ENCODE results near the gene CAMK1D. TPM values are rescaled to one million over a fixed set of nuclear protein-coding genes. Genes with fewer than 3 reads are reported as not detected.

Gene CAMK1D
- total RNA-seq, 1 experiment from 2014 or later: 10.2 TPM

DNA sequence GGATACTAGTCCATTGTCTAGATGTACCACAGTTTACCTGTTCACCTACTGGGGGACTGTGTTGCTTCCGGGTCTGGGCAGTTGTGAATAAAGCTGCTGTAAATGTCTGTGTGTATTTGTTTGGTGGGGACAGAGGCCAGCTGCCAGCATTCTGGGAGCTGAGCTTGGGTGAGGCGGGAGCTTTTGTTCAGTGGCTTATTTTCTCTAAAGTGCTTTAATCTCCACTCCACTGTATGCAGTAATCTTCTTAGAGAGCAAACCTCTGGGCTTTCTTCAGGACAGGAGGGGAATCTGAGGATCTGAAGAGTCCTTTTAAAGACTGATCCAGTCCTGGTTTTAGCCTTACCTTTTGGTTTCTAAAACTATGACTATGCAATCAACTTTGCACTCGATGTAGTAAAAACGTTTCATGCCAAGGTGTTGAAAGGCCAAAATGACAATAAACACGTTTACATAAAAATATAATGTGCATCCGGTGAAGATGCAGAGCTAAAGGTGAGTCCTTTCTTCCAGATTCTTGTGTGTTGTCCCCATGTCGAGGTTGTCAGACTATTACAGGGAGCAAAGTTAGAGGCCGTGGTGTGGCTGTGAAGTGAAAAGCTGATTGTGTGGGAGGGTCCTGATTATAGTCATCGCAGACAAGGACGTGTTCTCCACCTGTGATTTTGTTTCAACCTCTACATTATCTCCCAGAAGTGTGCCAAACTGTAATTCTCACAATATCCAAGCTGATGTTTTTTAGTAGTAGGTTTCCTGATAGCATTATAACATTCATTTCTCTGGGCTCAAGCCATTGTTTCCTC lies 279.8 kb downstream of the CAMK1D start:
- H3K27me3 Mint-ChIP-seq (ENCODE audit: low read depth): no peaks in the 10 kb centered on the region
- TF ChIP-seq, protein P1, sequence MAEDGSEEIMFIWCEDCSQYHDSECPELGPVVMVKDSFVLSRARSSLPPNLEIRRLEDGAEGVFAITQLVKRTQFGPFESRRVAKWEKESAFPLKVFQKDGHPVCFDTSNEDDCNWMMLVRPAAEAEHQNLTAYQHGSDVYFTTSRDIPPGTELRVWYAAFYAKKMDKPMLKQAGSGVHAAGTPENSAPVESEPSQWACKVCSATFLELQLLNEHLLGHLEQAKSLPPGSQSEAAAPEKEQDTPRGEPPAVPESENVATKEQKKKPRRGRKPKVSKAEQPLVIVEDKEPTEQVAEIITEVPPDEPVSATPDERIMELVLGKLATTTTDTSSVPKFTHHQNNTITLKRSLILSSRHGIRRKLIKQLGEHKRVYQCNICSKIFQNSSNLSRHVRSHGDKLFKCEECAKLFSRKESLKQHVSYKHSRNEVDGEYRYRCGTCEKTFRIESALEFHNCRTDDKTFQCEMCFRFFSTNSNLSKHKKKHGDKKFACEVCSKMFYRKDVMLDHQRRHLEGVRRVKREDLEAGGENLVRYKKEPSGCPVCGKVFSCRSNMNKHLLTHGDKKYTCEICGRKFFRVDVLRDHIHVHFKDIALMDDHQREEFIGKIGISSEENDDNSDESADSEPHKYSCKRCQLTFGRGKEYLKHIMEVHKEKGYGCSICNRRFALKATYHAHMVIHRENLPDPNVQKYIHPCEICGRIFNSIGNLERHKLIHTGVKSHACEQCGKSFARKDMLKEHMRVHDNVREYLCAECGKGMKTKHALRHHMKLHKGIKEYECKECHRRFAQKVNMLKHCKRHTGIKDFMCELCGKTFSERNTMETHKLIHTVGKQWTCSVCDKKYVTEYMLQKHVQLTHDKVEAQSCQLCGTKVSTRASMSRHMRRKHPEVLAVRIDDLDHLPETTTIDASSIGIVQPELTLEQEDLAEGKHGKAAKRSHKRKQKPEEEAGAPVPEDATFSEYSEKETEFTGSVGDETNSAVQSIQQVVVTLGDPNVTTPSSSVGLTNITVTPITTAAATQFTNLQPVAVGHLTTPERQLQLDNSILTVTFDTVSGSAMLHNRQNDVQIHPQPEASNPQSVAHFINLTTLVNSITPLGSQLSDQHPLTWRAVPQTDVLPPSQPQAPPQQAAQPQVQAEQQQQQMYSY (CRISPR knock-in tag; IDR thresholded peaks at IDR 0.05): peak; percentile 76
- TF ChIP-seq ZNF396 (CRISPR knock-in tag; IDR thresholded peaks at IDR 0.05; ENCODE audit: borderline replicate concordance): no peak
- DNase-seq (ENCODE audit: low spot score) (no peak), ATAC-seq (no peak; the same call in 1 of the 2 replicates)
- peaks cover 18% of the 10 kb centered on the region for H3K9me3 Mint-ChIP-seq
- no peak overlapping the region for H3K4me3 Mint-ChIP-seq
- POLR2A ChIA-PET: no interaction called here
- CTCF ChIA-PET: interaction anchor here (1.1 kb wide), 1 partner anchor 28 kb away, joined by 6 read pairs; no protein-coding TSS in a partner anchor
- H3K27ac Mint-ChIP-seq: no peak overlapping the region
- H3K4me1 Mint-ChIP-seq: peaks cover 18% of the 10 kb centered on the region
- H3K36me3 Mint-ChIP-seq: peaks cover 15% of the 10 kb centered on the region

DNA sequence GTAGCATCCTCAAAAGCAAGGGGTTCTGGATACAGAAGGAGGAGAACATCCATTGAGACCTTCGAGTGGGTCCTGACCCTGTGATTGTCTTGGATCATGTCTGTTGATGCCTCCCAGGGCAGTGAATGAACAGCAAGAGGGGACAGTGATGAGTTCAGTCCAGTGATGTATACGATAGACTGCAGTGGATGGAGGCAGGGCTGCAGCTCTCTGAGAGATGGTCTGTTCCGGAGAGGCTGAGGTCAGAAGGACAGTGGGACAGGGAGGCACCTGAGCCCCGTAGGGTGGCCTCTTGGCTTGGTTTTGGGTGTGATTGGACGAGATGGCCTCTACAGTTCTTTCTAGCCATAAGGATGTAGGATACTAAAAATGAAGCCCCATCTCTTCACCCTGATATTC lies 280.4 kb downstream of the CAMK1D start:
- Mint-ChIP-seq H3K36me3 (peaks cover 15% of the 10 kb centered on the region), H3K9me3 (peaks cover 16% of the 10 kb centered on the region), H3K27me3 (ENCODE audit: low read depth) (no peaks in the 10 kb centered on the region), H3K27ac (no peak overlapping the region), H3K4me3 (no peak overlapping the region), H3K4me1 (peaks cover 18% of the 10 kb centered on the region)
- TF ChIP-seq, protein P2, sequence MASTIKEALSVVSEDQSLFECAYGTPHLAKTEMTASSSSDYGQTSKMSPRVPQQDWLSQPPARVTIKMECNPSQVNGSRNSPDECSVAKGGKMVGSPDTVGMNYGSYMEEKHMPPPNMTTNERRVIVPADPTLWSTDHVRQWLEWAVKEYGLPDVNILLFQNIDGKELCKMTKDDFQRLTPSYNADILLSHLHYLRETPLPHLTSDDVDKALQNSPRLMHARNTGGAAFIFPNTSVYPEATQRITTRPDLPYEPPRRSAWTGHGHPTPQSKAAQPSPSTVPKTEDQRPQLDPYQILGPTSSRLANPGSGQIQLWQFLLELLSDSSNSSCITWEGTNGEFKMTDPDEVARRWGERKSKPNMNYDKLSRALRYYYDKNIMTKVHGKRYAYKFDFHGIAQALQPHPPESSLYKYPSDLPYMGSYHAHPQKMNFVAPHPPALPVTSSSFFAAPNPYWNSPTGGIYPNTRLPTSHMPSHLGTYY (CRISPR knock-in tag; IDR thresholded peaks at IDR 0.05): no peak
- TF ChIP-seq, protein P3, sequence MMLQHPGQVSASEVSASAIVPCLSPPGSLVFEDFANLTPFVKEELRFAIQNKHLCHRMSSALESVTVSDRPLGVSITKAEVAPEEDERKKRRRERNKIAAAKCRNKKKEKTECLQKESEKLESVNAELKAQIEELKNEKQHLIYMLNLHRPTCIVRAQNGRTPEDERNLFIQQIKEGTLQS (CRISPR knock-in tag; conservative IDR thresholded peaks at IDR 0.05): no peak
- no peak for TF ChIP-seq ESRRA (CRISPR knock-in tag; IDR thresholded peaks at IDR 0.05; ENCODE audit: borderline replicate concordance)
- TF ChIP-seq, protein P4, sequence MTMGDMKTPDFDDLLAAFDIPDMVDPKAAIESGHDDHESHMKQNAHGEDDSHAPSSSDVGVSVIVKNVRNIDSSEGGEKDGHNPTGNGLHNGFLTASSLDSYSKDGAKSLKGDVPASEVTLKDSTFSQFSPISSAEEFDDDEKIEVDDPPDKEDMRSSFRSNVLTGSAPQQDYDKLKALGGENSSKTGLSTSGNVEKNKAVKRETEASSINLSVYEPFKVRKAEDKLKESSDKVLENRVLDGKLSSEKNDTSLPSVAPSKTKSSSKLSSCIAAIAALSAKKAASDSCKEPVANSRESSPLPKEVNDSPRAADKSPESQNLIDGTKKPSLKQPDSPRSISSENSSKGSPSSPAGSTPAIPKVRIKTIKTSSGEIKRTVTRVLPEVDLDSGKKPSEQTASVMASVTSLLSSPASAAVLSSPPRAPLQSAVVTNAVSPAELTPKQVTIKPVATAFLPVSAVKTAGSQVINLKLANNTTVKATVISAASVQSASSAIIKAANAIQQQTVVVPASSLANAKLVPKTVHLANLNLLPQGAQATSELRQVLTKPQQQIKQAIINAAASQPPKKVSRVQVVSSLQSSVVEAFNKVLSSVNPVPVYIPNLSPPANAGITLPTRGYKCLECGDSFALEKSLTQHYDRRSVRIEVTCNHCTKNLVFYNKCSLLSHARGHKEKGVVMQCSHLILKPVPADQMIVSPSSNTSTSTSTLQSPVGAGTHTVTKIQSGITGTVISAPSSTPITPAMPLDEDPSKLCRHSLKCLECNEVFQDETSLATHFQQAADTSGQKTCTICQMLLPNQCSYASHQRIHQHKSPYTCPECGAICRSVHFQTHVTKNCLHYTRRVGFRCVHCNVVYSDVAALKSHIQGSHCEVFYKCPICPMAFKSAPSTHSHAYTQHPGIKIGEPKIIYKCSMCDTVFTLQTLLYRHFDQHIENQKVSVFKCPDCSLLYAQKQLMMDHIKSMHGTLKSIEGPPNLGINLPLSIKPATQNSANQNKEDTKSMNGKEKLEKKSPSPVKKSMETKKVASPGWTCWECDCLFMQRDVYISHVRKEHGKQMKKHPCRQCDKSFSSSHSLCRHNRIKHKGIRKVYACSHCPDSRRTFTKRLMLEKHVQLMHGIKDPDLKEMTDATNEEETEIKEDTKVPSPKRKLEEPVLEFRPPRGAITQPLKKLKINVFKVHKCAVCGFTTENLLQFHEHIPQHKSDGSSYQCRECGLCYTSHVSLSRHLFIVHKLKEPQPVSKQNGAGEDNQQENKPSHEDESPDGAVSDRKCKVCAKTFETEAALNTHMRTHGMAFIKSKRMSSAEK (CRISPR knock-in tag; IDR thresholded peaks at IDR 0.05; ENCODE audit: borderline replicate concordance): no peak
- ChIA-PET POLR2A (no interaction called here), CTCF (interaction anchor here (1.1 kb wide), 1 partner anchor 27 kb away, joined by 6 read pairs; no protein-coding TSS in a partner anchor)
- ATAC-seq (no peak), DNase-seq (ENCODE audit: low spot score) (no peak)

DNA sequence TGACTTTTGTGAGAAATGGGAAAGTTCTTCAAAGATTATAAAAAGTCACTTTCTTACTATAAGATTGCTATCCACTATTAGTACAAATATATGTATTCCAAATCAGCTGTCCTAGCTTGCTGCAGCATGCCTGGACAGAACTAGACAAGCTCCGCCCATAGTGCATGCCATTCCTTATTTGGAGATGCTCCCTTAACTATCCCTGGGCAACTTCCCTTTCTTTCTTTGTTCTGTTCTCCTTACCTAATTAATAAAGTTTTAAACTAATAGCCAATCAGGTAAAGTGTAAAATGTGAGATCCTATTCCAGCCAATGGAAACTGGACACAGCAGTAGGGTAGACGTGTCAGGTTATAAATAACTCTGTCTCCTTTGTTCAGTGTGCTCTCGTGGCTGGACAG lies 281.9 kb downstream of the CAMK1D start:
- no peaks in the 10 kb centered on the region for H3K27me3 Mint-ChIP-seq (ENCODE audit: low read depth)
- ChIA-PET POLR2A (interaction anchor here (0.6 kb wide), 1 partner anchor 1026 kb away, joined by 3 read pairs; no protein-coding TSS in a partner anchor), CTCF (interaction anchor here (1.0 kb wide), 1 partner anchor 25 kb away, joined by 6 read pairs; no protein-coding TSS in a partner anchor)
- H3K27ac Mint-ChIP-seq: no peak overlapping the region; the same call in 1 of the 2 replicates
- H3K9me3 Mint-ChIP-seq: peaks cover 16% of the 10 kb centered on the region
- H3K4me3 Mint-ChIP-seq: no peak overlapping the region
- no peak for DNase-seq (ENCODE audit: low spot score)
- no peak for ATAC-seq
- H3K4me1 Mint-ChIP-seq: peaks cover 14% of the 10 kb centered on the region
- peaks cover 15% of the 10 kb centered on the region for H3K36me3 Mint-ChIP-seq
- TF ChIP-seq EMX1 (CRISPR knock-in tag; IDR thresholded peaks at IDR 0.05) (no peak), ESRRA (CRISPR knock-in tag; IDR thresholded peaks at IDR 0.05; ENCODE audit: borderline replicate concordance) (no peak)
- TF ChIP-seq, protein P5, sequence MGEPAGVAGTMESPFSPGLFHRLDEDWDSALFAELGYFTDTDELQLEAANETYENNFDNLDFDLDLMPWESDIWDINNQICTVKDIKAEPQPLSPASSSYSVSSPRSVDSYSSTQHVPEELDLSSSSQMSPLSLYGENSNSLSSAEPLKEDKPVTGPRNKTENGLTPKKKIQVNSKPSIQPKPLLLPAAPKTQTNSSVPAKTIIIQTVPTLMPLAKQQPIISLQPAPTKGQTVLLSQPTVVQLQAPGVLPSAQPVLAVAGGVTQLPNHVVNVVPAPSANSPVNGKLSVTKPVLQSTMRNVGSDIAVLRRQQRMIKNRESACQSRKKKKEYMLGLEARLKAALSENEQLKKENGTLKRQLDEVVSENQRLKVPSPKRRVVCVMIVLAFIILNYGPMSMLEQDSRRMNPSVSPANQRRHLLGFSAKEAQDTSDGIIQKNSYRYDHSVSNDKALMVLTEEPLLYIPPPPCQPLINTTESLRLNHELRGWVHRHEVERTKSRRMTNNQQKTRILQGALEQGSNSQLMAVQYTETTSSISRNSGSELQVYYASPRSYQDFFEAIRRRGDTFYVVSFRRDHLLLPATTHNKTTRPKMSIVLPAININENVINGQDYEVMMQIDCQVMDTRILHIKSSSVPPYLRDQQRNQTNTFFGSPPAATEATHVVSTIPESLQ (CRISPR knock-in tag; IDR thresholded peaks at IDR 0.05): no peak
- TF ChIP-seq, protein P6, sequence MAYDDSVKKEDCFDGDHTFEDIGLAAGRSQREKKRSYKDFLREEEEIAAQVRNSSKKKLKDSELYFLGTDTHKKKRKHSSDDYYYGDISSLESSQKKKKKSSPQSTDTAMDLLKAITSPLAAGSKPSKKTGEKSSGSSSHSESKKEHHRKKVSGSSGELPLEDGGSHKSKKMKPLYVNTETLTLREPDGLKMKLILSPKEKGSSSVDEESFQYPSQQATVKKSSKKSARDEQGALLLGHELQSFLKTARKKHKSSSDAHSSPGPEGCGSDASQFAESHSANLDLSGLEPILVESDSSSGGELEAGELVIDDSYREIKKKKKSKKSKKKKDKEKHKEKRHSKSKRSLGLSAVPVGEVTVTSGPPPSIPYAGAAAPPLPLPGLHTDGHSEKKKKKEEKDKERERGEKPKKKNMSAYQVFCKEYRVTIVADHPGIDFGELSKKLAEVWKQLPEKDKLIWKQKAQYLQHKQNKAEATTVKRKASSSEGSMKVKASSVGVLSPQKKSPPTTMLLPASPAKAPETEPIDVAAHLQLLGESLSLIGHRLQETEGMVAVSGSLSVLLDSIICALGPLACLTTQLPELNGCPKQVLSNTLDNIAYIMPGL (CRISPR knock-in tag; IDR thresholded peaks at IDR 0.05): no peak
- TF ChIP-seq, protein P7, sequence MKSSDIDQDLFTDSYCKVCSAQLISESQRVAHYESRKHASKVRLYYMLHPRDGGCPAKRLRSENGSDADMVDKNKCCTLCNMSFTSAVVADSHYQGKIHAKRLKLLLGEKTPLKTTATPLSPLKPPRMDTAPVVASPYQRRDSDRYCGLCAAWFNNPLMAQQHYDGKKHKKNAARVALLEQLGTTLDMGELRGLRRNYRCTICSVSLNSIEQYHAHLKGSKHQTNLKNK (CRISPR knock-in tag; IDR thresholded peaks at IDR 0.05): no peak
- TF ChIP-seq, protein P8, sequence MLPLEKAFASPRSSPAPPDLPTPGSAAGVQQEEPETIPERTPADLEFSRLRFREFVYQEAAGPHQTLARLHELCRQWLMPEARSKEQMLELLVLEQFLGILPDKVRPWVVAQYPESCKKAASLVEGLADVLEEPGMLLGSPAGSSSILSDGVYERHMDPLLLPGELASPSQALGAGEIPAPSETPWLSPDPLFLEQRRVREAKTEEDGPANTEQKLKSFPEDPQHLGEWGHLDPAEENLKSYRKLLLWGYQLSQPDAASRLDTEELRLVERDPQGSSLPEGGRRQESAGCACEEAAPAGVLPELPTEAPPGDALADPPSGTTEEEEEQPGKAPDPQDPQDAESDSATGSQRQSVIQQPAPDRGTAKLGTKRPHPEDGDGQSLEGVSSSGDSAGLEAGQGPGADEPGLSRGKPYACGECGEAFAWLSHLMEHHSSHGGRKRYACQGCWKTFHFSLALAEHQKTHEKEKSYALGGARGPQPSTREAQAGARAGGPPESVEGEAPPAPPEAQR (CRISPR knock-in tag; IDR thresholded peaks at IDR 0.05): no peak

Measured in WTC11 (cell line).